Neural progenitor cell (in vitro differentiated cells): ENCODE measurements around the gene SENP1. TPM values are rescaled to one million over a fixed set of nuclear protein-coding genes. Genes with fewer than 3 reads are reported as not detected.

Experiments
- DNase-seq: peaks from one replicate; pipeline ENCODE4 v3.0.0-alpha.2; 2016; ENCODE audit warnings: low spot score
- H2AFZ ChIP-seq: fragments of 200-600 bp; sonication (generic); replicated peaks from 2 replicates; pipeline ENCODE4 v1.6.1; 2016; ENCODE audit warnings: antibody characterized with exemption
- H3F3A ChIP-seq: fragments of 200-600 bp; sonication (generic); 2 replicates; pipeline ENCODE4 v1.6.1; 2016; ENCODE audit warnings: antibody characterized with exemption, low read depth
- H3K27ac ChIP-seq: fragments of 200-600 bp; sonication (generic); 2 replicates; pipeline ENCODE4 v1.5.1; 2016; ENCODE audit warnings: mild to moderate bottlenecking
- H3K27me3 ChIP-seq: fragments of 200-600 bp; sonication (generic); 2 replicates; pipeline ENCODE4 v1.6.1; 2016; ENCODE audit warnings: mild to moderate bottlenecking, moderate library complexity
- H3K36me3 ChIP-seq: fragments of 200-600 bp; sonication (generic); 2 replicates; pipeline ENCODE4 v1.5.1; 2016
- H3K4me1 ChIP-seq: fragments of 200-600 bp; sonication (generic); 2 replicates; pipeline ENCODE4 v1.6.1; 2016; ENCODE audit warnings: mixed run types
- H3K4me2 ChIP-seq: fragments of 200-600 bp; sonication (generic); 2 replicates; pipeline ENCODE4 v1.6.1; 2016
- H3K4me3 ChIP-seq: fragments of 200-600 bp; sonication (generic); 2 replicates; pipeline ENCODE4 v1.5.1; 2016
- H3K79me2 ChIP-seq: fragments of 200-600 bp; sonication (generic); 2 replicates; pipeline ENCODE4 v1.6.1; 2016; ENCODE audit warnings: low read depth
- H3K9ac ChIP-seq: fragments of 200-600 bp; sonication (generic); 2 replicates; pipeline ENCODE4 v1.6.1; 2016
- H3K9me3 ChIP-seq: fragments of 200-600 bp; sonication (generic); 2 replicates; pipeline ENCODE4 v1.5.1; 2016; ENCODE audit warnings: low read depth
- H4K20me1 ChIP-seq: fragments of 200-600 bp; sonication (generic); 2 replicates; pipeline ENCODE4 v1.6.1; 2016; ENCODE audit warnings: low read depth
- H3K27ac Mint-ChIP-seq: 3 replicates; pipeline ENCODE4 v1.8.0; 2021; ENCODE audit warnings: mixed read lengths
- H3K27me3 Mint-ChIP-seq: 2 replicates; pipeline ENCODE4 v1.8.0; 2022; ENCODE audit warnings: low read depth, mild to moderate bottlenecking, inconsistent platforms, moderate library complexity, mixed read lengths; ENCODE audit not compliant: insufficient read depth
- H3K36me3 Mint-ChIP-seq: 3 replicates; pipeline ENCODE4 v1.8.0; 2021; ENCODE audit warnings: mixed read lengths
- H3K4me1 Mint-ChIP-seq: 3 replicates; pipeline ENCODE4 v1.8.0; 2021; ENCODE audit warnings: mixed read lengths
- H3K4me3 Mint-ChIP-seq: 3 replicates; pipeline ENCODE4 v1.8.0; 2021; ENCODE audit warnings: mild to moderate bottlenecking, moderate library complexity, mixed read lengths
- H3K9me3 Mint-ChIP-seq: 3 replicates; pipeline ENCODE4 v1.8.0; 2020; ENCODE audit warnings: mixed read lengths
- CTCF ChIP-seq: fragments of 200-600 bp; sonication (generic); IDR thresholded peaks from 2 replicates; pipeline ENCODE4 v1.5.1; 2017; ENCODE audit warnings: antibody characterized with exemption, mild to moderate bottlenecking
- EZH2 ChIP-seq: fragments of 200-600 bp; sonication (generic); IDR thresholded peaks from 2 replicates; pipeline ENCODE4 v1.6.1; 2017; ENCODE audit warnings: antibody characterized with exemption, mild to moderate bottlenecking, moderate library complexity
- EZH2phosphoT487 ChIP-seq: fragments of 200-600 bp; sonication (generic); IDR thresholded peaks from 2 replicates; pipeline ENCODE4 v1.6.1; 2017; ENCODE audit warnings: antibody characterized with exemption
- total RNA-seq: library from RNA; depleted of rRNA; stranded (reverse); fragments of >200 nt; gene quantifications from 2 replicates; pipeline ENCODE4 v1.2.3, GENCODE V29; 2015; ENCODE audit warnings: low replicate concordance

The SENP1 gene
- total RNA-seq, 1 donor from 2014 or later, result 89.9 TPM

GRCh38 chr12:48002773-48003218 is 103.1 kb downstream of the SENP1 start:
- Histone ChIP-seq H3K9ac (no peak overlapping the region), H3K4me3 (peak overlapping the region; percentile 66), H3K79me2 (peaks cover 27% of the 10 kb centered on the region), H3K27me3 (peaks cover 91% of the 10 kb centered on the region), H3K27ac (no peak overlapping the region), H3F3A (peaks cover 58% of the 10 kb centered on the region), H4K20me1 (peaks cover 53% of the 10 kb centered on the region), H3K9me3 (no peaks in the 10 kb centered on the region), H2AFZ (no peak overlapping the region), H3K4me2 (peak overlapping the region; percentile 82), H3K36me3 (no peaks in the 10 kb centered on the region), H3K4me1 (peaks cover 38% of the 10 kb centered on the region)
- Mint-ChIP-seq H3K27me3 (peaks cover 10% of the 10 kb centered on the region), H3K4me1 (peaks cover 57% of the 10 kb centered on the region), H3K9me3 (no peaks in the 10 kb centered on the region), H3K4me3 (peak overlapping the region; percentile 92), H3K36me3 (peaks cover 18% of the 10 kb centered on the region), H3K27ac (peak overlapping the region; percentile 67)
- TF ChIP-seq EZH2, result no peak
- peak; percentile 11 for TF ChIP-seq EZH2phosphoT487
- TF ChIP-seq CTCF, result no peak
- peak; percentile 81 for DNase-seq

DNA sequence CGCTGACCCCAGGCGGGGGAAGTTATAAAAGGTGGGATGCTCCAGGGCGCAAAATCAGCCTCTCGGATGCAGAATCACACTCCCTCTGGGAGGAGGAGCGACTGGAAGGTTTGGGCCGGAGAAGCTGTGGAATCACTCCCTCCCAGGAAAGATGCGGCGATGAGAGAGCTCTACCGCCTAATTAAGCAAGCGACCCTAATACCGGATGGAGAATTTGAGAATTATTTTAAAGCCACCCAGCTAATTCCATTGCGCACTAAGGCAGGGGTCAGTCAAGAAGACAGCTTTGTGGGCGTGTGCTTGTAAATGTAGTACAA is 103.5 kb downstream of the SENP1 start:
- H3F3A ChIP-seq, result peaks cover 58% of the 10 kb centered on the region
- H3K9me3 ChIP-seq, result no peaks in the 10 kb centered on the region
- peaks cover 2% of the 10 kb centered on the region for H3K36me3 ChIP-seq
- H4K20me1 ChIP-seq, result peaks cover 57% of the 10 kb centered on the region
- peaks cover 39% of the 10 kb centered on the region for H3K4me1 ChIP-seq
- H3K27me3 ChIP-seq, result peaks cover 91% of the 10 kb centered on the region
- TF ChIP-seq CTCF (no peak), EZH2phosphoT487 (peak; percentile 4)
- H3K36me3 Mint-ChIP-seq, result peaks cover 19% of the 10 kb centered on the region
- H3K9ac ChIP-seq, result no peak overlapping the region
- H3K27me3 Mint-ChIP-seq, result peaks cover 10% of the 10 kb centered on the region
- peak overlapping the region; percentile 66 for H3K4me3 ChIP-seq
- H3K27ac ChIP-seq, result no peak overlapping the region
- H2AFZ ChIP-seq, result no peak overlapping the region
- peak overlapping the region; percentile 82 for H3K4me2 ChIP-seq
- H3K9me3 Mint-ChIP-seq, result no peaks in the 10 kb centered on the region
- H3K27ac Mint-ChIP-seq, result no peak overlapping the region
- H3K79me2 ChIP-seq, result peaks cover 27% of the 10 kb centered on the region
- DNase-seq, result peak; percentile 54
- peaks cover 58% of the 10 kb centered on the region for H3K4me1 Mint-ChIP-seq
- H3K4me3 Mint-ChIP-seq, result peak overlapping the region; percentile 92

DNA sequence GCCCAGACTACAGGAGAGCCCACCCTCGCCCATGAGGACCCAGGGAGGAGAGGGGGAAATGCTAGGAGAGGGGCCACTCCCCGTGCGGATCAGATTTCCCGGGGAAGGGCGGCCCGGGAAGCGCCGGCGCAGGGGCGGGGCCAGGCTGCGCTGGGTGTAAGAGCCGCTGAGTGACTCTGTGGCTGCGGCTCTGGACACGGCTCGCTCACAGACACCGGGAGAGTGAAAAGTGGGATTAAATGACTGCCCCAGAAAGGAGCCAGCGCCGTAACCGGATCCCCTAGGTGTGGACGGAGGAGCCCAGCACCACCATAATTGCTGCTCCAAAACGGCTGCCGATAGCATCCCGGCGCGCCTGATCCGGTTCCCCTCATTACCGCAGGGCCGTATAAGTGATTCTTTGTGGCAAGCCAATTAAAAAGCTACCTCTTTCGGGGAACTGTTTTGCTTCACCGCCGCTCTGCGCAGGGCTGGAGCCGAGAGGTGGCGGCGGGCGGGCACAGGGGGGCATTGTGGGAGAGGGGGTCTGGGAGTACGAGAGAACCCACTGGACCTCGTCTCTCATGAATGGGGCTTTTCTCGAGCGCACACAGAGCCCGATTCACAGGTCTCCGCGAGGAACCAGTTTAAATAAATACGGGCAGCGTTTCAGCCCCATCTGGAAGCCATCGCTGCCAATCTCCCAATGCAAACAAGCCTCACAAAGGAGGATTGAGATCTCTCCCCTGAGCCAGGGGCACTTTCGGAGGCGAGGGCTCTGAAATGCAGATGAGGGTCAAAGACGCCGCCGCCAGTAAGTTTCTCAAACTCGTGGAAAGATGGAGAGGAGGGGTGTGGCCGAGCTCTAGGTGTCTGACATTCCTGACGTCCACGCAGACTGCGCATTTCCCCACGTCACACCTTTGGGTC is 104.1 kb downstream of the SENP1 start:
- Histone ChIP-seq H3K9me3 (no peaks in the 10 kb centered on the region), H4K20me1 (peaks cover 58% of the 10 kb centered on the region), H3F3A (peaks cover 58% of the 10 kb centered on the region), H3K79me2 (peaks cover 27% of the 10 kb centered on the region), H3K4me3 (peak overlapping the region; percentile 66), H2AFZ (no peak overlapping the region), H3K9ac (no peak overlapping the region), H3K27me3 (peaks cover 91% of the 10 kb centered on the region), H3K27ac (no peak overlapping the region), H3K4me2 (peak overlapping the region; percentile 82), H3K36me3 (peaks cover 5% of the 10 kb centered on the region), H3K4me1 (peaks cover 39% of the 10 kb centered on the region)
- H3K4me1 Mint-ChIP-seq, result peaks cover 58% of the 10 kb centered on the region
- no peaks in the 10 kb centered on the region for H3K9me3 Mint-ChIP-seq
- peak; percentile 90 for DNase-seq
- H3K4me3 Mint-ChIP-seq, result peak overlapping the region; percentile 92
- peaks cover 25% of the 10 kb centered on the region for H3K36me3 Mint-ChIP-seq
- TF ChIP-seq EZH2 (no peak), EZH2phosphoT487 (no peak), CTCF (no peak)
- H3K27me3 Mint-ChIP-seq, result peaks cover 10% of the 10 kb centered on the region
- peak overlapping the region; percentile 60 for H3K27ac Mint-ChIP-seq
